Measurements from ENCODE around the gene XPO6. TPM values are rescaled to one million over a fixed set of nuclear protein-coding genes. Genes with fewer than 3 reads are reported as not detected.
A peak's percentile ranks its signal among the peaks of the same experiment; 100 is the strongest.

XPO6 gene
- total RNA-seq, 4 donors from 2014 or later: 69.0 to 90.8 (median 76.0) TPM

GRCh38 chr16:28196387-28196987 is 15.3 kb downstream of the XPO6 start:
- H3K27me3 ChIP-seq: no peaks in the 10 kb centered on the region
- H3K4me3 ChIP-seq: no peak overlapping the region
- WGBS, 2 donors: 78 to 86% methylated on average over 4 to 5 of the region's 5 CpGs
- TF ChIP-seq CTCF (IDR thresholded peaks at IDR 0.05) (no peak), POLR2A (IDR thresholded peaks at IDR 0.05) (no peak)
- H3K27ac ChIP-seq: no peak overlapping the region
- H3K36me3 ChIP-seq: peaks cover 0 to 58% (median 0%) of the 10 kb centered on the region in 3 donors
- intact Hi-C loops (cut with DNase I): no loop called here
- H3K9me3 ChIP-seq: no peaks in the 10 kb centered on the region
- no peak for DNase-seq
- peaks cover 2 to 35% (median 8%) of the 10 kb centered on the region in 3 donors for H3K4me1 ChIP-seq

GRCh38 chr16:28195859-28196258 is 15.9 kb downstream of the XPO6 start:
- H3K4me1 ChIP-seq: peaks cover 7 to 41% (median 15%) of the 10 kb centered on the region in 3 donors
- 93% methylated on average over 2 of the region's 2 CpGs for WGBS, 2 donors
- H3K9me3 ChIP-seq: no peaks in the 10 kb centered on the region
- H3K36me3 ChIP-seq: peaks cover 0 to 52% (median 0%) of the 10 kb centered on the region in 3 donors
- no peak overlapping the region for H3K27ac ChIP-seq
- DNase-seq: no peak
- no peaks in the 10 kb centered on the region for H3K27me3 ChIP-seq
- no peak for TF ChIP-seq CTCF (IDR thresholded peaks at IDR 0.05)
- TF ChIP-seq POLR2A (IDR thresholded peaks at IDR 0.05): no peak
- intact Hi-C loops (cut with DNase I): no loop called here
- no peak overlapping the region for H3K4me3 ChIP-seq

DNA sequence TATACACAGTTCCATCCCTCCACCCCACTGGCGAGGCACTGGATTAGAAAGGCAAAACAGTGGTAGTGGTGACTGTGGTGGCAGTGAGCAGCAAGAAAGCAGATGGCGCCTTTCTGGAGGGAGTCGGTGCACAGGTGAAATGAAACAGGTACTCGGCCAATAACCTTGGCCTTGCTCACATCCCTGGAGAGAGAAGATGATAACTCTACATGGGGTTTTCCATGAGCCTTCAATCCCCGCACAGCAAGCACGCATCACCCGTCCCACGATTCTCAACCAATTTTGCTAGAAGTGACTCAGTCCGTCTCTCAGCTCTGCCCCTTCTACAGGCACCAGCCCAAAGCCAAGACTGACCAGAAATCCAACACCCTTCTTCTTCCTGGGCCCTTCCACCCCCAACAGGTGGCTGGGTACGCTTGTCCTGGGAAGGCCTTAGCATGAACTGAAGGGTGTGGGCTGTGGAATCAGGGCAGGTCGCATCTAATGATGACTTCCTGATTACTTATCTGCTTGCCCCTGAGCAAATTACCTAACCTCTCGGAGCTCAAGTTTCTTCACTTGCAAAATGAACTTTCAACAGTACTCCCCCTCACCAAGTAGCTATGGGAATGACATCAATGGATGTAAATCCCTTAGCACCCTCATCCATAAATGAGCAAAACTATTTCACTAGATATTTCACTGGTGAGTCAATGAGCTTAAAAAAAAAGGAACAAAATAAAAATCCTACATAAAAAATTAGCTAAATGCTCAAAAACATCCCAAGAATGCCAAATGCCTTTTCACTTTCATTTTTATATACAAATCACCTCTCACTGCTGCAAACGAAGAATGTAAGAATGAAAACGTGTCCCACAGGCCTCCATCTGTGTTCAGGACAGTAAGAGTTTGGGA is 18.0 kb downstream of the XPO6 start:
- Histone ChIP-seq H3K4me3 (peak overlapping the region in 1 of 4 donors; percentile 29), H3K27ac (peak overlapping the region in 3 of 4 donors; percentile 50 to 80 (median 59)), H3K4me1 (peaks cover 16 to 62% (median 22%) of the 10 kb centered on the region in 3 donors), H3K27me3 (no peaks in the 10 kb centered on the region), H3K36me3 (peaks cover 0 to 33% (median 0%) of the 10 kb centered on the region in 3 donors), H3K9me3 (no peaks in the 10 kb centered on the region)
- intact Hi-C loops (cut with DNase I): no loop called here
- WGBS, 2 donors: 68 to 69% methylated on average over 13 to 14 of the region's 14 CpGs
- TF ChIP-seq CTCF (IDR thresholded peaks at IDR 0.05) (no peak), POLR2A (IDR thresholded peaks at IDR 0.05) (no peak)
- no peak for DNase-seq

DNA sequence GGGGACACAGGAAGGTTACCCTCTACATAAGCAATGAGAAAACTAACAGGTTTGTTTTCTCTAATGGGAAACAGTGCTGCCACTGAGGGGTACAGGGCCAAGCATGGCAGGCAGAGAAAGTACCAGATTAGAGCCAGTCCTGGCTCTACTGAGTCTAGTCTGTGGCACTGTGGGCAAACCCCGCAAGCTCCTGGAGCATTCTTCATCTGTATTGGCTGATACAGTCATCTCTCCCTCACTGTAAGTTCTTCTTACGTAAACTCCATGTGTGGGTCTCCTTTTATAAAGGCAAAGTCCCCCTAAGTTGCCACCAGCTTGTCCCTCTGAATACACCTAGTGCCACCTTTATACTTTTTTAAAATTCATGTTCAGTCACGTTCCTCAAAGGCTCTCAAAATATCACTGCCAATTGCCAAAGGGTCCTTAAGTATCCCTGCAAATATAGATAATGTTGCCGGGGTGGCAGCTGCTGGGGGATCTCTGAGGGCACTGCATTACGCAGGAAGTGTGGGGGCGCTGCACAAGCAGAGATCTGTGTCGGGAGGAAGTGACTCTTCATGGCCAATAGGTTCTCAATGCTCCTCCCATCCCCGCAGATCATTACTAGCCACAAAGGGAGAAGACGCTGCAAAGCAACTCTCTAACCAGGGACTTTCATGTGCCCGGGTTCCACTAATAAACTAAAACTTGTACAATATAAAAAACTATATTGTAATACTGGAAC is 18.8 kb downstream of the XPO6 start:
- H3K4me1 ChIP-seq: peaks cover 18 to 70% (median 22%) of the 10 kb centered on the region in 3 donors
- no peak overlapping the region for H3K4me3 ChIP-seq
- DNase-seq: no peak
- no peaks in the 10 kb centered on the region for H3K27me3 ChIP-seq
- intact Hi-C loops (cut with DNase I): no loop called here
- peak overlapping the region in 3 of 4 donors; percentile 25 to 59 (median 27) for H3K27ac ChIP-seq
- TF ChIP-seq CTCF (IDR thresholded peaks at IDR 0.05): no peak
- peak in 2 of 4 donors; percentile 16 to 62 for TF ChIP-seq POLR2A (IDR thresholded peaks at IDR 0.05)
- H3K36me3 ChIP-seq: peaks cover 0 to 35% (median 0%) of the 10 kb centered on the region in 3 donors
- no peaks in the 10 kb centered on the region for H3K9me3 ChIP-seq
- 72 to 77% methylated on average over 7 to 9 of the region's 10 CpGs for WGBS, 2 donors
